NOMO-1 treated with dmso at 0.1 percent for 144 hours (cell line): ENCODE data around the gene SEPTIN6.
A peak's percentile ranks its signal among the peaks of the same experiment; 100 is the strongest.
"Not testable (repeated sequence)": the region's sequence is repeated elsewhere in the genome, so short reads cannot be mapped to it uniquely, and the experiment has no call there.

Source experiments
- DNase-seq: peaks from one replicate; lab custom pipeline; 2025; ENCODE audit not compliant: unreplicated experiment; lab: John Stamatoyannopoulos, UW

The SEPTIN6 gene

DNA sequence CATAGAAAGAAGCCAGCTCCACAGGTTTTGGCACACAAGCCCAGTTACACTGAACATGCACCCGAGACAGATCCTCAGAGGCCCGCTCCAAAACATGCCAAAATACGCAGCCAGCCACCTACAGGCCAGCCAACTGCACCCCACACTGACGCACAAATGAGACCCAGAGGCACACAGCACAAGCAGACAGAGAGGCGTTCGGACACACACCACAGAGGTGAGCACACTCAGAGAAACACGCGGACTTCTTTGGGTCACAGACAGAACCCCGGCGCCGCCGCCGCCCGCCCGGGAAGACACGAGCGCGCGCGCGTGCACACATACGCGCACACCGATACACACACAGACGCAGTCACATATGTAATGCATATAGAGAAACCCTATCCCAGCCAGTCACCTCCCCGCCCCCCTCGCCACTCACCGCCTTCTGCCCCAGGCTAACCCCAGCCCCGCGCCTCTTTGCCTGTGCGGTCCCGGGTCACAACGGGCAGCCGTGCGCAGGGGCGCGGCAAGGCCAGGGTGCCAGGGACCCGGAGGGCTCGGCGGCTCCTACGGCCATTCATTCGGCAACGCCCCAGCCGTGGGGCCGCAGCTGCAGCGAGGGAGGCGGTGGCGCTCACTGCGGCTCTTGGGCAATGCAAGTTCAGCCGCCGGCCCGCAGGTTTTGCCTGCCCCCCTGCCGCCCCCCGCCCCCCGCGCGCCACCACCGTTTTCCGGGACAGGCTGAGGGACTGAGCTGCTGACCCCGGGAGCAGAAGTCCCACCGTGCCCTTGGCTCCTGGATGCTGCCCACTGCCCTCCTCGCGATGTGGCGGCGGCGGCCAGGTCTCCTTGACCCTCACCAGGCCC lies 553 bp downstream of the SEPTIN6 start:
- DNase-seq: no peak

DNA sequence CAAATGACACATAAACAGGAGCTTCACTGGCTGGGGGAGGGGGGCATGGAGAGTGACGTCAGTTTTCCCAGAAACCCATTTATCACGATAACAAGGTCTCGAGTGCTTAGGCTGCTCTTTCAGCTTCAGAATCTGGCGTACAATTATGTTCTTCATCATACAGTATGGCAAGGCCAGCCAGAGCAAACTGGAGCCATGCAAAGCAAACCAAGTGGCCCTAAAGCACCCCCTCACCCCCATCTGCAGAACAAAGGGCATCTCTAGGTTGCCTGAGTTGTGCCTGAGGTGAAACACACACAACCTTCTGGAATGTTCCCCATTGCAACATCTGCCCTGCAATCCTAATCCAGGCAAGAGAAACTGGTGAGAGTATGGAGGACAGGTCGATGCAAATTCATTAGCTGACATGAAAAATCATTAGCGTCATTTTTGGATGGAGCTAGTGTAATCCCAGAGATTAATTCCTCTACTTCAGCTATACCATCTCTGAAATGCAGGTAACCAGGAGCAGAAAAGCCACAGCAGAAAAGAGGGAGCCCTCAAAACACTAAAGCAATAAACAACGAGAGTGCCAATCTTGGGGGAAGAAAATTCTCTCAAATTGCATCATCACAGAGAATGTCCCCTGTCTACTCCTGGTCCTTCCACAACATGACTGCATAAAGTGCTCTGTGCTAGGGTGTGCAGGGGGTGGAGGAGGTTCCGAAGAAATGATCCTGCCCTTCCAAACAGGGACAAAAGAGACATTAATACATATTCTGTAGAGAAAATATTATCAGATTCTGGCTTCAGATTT lies 1.8 kb downstream of the SEPTIN6 start:
- DNase-seq: no peak

DNA sequence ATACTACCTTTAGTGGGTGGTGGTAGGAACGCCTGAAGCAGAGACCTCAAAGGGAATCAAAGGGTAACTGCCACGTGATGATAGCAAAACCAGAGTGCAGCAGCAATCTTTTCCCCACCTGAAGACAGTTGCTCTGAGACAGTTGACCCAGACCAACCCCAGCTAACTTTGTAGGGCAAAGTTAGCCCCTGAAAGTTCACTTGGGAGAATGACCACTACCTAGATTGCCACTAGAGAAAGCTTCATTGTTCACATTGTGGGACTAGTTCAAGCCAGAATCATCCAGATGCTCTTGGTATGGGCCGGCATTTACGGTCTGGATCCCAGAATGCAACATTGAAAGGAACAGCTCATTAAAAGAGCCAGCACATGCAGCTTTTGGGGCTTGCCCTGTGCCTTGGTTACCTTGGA lies 4.1 kb downstream of the SEPTIN6 start:
- DNase-seq: no peak

DNA sequence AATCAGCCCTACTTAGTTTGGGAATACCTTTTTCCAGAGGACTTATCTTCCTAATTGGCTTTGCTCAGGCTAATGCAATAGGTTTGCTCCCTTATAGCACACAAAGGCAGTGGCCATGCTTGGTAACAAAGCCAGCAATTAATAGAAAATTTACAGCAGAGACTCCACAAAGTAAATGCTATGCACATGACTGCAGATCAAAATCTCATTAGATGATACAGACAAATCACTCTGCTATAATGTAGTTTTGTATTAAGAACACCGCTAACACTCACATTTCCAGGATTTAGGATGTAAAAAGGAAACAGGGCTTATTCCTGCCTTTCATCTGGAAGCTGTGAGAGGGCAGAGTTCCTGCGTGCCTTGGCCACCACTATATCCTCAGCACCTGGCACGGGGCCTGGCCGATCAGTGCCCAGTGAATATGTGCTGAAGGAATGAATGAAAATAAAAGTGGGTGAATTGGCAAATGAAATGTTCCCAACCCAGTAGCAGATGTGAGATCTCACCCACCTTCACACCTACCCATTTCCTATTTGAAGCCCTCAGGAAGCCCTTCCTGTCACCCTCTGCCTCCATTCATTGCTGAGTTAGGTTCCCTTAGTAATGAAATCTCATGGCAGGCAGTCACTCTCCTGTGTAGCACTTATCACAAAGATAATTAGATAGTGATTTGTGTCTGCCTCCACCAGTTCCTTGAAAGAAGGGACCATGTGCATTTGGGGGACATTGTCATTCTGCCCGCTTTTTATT lies 5.1 kb downstream of the SEPTIN6 start:
- no peak for DNase-seq

DNA sequence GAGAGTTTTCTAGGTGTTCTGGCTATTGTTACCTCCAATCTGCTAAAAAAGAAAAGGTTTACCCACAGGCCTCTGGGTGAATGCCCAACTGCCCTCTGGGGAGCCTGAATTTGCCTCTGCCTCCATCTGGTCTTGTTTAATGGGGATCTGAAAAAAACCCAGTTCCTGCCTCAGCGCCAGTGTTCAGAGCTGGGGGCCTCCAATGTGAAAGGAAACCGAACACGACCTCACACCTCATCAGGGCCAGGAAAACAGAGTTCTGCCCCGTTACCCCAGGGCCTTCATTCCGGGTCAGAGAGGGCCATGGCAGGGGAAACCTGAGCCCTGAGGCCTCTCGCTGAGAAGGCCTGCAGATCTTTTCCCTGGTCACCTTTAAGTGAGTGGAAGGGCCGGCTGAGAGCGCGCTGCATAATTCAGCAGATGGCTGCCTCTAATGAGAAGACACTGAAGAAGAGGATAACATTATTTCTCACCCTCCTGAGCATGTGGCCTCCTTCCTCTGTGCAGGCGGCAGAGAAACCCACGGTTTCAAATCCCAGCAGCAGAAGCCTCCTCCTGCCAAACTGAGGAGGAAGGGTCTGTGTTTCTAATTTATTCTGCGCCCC lies 6.8 kb downstream of the SEPTIN6 start:
- no peak for DNase-seq

DNA sequence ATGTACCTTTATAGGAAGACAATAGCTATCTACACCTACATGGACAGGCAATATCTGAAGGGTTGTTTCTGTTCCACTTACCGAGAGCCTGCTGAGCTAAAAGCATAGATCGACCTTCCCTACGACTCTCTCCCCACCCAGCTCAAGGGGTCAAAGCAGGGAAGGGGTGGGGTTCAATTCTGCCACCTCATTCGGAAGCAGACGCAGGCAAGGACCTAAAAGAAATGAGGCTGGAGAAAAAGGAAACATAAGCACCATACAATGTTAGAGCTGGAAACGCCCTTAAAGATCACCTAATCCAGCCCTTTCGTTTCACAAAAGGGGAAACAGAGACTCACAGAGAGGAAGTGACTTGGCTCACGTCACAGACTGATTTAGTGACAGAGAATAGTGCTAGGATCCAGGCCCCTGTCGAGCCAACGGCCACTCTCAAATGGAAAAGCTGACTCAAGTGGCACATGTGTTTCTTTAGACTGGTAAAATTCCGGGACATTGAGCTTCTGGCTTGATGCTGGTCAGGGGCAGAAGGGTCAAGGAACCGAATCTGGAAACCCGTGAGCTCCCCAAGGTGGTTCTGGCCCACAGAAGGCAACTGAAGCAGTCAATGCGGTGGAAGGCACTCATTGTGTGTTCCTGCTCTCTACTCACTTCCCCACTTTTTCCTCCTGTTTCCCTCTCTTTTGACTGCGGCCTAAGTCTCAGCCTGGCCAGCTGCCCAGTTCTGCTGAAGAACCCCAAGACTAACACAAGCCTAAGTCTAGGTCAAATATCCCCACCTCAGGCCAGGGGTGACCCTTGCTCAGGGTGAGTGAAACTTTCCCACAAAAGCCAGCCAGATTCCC lies 7.5 kb downstream of the SEPTIN6 start:
- peak; percentile 92 for DNase-seq

DNA sequence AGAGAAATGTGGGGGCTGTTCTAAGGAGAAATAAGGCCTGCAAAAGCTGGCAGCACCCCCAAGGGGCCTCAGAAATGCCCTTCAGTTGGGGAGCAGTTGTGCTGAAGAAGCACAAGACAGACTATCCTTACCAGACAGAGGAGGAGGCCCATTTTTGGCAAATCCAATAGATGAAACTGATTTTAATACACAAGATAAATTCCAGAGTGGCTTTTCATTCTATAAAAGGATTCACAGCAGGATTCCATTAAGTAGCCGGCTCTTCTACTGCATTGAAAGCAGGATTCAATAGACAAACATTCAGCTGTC lies 8.1 kb downstream of the SEPTIN6 start:
- DNase-seq: no peak

DNA sequence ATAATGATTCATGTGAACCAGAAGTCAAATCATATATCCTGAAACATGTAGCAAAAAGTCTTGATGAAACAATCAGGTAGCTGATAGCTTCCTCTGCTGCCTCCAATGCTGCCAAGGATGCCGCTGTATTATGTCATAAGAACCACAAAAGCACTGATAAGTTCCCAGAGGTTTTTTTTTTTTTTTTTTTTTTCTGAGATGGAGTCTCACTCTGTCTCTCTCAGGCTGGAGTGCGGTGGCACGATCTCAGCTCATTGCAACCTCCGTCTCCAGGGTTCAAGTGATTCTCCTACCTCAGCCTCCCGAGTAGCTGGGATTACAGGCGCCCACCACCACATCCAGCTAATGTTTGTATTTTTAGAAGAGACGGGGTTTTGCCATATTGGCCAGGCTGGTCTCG lies 8.7 kb downstream of the SEPTIN6 start:
- not testable (repeated sequence) for DNase-seq

DNA sequence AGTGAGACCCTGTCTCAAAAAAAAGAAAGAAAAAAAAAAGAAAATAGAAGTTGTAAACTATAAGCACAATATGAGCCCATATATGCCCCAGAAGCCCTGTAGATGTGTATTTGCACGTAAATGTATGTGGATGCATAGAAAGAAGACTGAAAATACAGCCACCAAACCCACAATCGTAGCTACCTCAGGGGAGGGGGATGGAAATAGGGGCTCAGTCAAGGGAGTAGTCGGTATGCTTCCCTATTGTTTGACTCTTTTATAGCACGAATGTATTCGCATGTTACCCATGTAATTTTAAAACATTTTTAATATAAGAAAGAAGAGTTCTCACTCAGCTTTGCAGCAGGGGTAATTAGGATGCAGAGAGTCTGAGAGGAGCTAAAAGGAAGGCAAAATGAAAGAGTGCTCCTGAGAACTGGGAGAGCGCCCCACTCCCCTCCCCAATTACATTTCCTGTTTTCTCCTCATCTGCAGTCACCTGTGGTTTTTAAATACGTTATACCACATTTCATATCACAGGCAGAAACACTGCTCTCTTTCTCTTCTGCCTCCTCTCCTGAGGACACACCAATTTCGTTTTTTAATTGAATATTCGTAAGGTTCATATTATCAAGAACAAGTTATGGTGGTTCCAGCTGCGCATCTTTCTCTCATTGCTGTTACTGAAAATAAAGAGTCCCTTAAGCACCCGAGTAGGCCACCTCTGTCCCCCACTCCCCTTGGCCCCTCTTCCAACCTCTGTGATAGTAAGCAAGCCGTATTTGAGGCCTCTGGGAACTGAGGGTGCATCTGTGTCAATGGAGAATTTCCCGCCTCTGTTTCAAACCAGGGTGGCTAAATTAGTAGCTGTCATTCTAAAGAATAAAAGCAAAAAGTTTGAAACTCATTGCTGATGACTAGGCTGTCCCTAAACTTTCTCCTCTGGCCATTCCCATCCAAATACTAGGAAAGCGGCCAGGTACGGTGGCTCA lies 10.7 kb downstream of the SEPTIN6 start:
- DNase-seq: no peak

DNA sequence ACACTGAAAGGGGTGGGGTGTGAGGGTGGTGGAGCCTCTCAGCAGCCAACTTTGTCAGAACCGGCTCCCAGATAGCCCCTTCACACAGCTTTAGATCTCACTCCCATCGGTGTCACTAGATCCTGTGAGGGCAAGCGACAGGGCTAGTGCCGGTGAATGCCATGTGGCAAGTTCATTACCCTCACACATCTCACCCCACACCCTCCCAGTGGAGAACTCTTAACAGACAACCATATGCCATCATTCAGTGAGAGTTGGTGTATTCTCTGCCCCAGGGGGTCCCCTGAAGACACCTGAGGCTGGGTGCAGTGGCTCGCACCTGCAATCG lies 15.3 kb downstream of the SEPTIN6 start:
- no peak for DNase-seq

DNA sequence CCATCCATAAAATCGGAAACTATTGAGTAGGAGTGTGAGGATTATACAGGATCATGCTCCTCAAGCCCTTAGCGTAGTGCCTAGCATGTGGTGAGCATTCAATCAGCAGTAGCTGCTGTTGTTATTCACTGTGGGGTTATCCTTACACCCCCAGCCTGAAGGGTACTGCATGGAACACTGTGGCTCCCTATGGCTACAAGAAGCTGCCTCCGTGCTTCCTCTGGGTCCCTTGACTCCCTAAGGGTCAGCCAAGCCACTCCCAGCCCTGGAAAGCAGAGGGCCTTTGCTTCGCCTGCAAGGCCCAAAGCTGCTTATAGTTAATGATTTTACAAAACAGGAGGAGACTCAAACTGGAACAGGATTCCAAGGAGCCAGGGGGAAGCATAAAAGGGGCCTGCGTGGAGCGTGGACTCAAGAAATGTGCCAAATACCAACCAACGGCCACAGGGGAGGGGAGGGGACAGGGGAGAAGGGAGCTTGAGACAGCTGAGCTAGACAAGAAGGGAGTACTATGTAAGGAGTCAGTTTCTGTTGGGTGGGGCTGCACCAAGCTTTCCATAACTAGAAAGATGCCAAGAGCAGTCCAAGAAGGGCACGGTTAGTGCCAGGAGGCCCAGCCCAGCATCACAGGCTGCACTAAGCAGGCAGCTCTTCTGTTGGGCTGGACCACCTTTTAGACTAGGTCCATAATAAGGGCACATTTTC lies 15.9 kb downstream of the SEPTIN6 start:
- DNase-seq: no peak

DNA sequence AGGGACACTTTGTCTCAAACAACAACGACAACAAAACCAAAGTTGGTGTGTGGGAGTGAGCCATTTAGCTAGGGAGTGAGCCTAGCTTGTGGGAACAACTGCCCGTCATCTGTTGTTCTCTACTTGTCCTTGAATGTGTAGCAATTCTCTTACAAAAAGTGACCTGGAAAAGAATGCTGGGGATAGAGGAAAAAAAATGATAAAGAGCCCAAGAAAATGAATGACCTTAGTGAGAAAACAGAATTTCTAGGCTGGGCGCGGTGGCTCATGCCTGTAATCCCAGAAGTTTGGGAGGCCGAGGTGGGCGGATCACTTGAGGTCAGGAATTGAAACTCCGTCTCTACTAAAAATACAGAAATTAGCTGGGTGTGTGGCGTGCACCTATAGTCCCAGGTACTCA lies 19.6 kb downstream of the SEPTIN6 start:
- DNase-seq: no peak

DNA sequence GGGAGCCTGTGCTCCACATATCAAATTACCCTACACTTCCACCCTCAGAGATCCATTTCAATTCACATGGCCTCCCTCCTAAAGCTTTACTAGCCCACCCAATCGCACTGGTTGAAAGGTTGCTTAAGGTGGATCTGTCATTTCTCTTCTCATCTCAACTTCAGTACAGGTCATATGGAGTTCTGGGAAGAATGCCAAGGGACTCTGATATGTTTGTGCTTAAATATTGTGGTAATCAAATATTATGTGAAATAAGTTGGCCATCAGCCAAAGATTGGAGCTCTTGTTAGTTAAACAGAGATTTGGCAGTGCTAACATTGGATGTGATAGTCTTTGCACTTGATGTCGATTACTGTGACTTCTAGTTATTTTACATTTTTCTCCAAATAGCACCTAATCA lies 20.5 kb downstream of the SEPTIN6 start:
- no peak for DNase-seq

DNA sequence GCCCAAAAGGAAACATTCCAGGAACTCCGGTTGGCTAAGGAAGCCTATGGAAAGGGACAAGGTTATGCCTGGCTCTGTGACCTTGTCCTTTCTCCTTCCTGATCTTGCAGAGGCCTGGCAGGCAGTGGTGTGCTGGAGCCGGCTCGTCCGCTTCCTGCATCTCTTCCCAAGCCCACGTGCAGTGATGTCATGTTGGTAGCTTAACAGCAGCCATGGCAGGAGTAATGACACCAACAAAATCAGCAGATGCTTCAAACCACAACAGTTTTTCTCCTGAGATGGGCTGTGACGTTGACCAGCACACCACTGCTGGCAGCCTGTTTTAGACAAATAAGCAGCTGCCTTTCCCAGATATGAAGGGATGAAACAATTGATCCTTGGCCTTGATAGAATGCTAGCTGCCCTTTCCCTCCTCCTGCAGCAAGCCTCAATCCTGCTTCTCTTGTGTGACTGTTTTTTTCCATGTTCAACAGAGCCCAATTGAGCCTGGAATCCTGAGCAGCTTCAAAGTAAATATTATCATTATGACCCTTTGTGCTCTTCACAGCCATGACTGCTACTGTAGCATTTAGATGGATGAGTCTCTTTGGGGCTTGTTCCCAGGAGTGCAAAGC lies 23.4 kb downstream of the SEPTIN6 start:
- no peak for DNase-seq

DNA sequence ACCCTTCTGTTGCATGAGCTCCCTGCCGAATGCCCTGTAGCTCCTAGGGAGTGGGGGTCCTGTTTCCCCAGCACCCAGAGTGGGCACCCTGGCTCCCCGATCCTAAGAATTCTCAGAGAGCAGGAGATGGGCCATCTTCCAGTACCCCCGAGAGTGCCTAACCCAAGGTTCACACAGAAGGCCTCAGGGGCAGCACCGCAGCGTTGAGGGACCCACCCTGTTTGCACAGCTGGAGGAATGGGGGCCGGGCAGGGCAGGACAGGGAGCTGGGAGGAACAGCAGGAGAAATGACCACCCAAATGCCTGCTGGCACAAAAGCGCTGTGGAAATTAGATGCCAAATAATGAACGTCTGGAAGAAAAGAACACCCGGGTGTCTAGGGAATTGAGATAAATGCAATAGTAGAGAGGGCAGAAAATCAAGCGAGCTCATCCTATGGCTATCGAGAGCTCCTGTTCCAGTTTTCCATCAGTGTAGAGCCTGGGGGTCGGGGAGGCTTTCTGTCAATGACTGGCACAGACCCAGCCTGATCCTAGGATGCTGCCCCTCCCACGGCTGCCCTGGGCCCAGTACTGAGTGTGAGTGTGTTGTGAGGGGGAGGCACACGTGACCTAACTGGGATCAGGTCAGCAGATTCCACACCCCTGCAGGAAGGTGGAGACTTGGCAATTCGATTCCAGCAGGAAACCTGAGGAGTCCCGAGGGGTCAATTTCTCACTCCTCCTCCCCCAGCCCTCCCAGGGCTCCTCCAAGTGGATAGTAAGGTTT lies 25.7 kb downstream of the SEPTIN6 start:
- DNase-seq: no peak

DNA sequence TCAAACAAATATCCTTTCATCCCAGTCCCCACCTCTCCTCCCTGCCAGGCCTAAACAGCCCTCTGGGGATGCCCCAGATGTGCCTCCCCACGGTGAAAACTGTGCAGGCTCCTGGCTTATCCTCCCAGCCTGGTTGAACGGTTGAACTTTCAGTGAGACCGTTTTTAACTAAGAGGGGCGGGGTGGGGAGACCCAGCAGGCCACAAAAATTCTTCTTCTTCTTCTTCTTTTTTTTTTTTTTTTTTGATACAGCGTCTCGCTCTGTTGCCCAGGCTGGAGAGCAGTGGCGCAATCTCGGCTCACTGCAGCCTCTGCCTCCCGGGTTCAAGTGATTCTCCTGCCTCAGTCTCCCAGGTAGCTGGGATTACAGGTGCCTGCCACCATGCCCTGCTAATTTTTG lies 28.1 kb downstream of the SEPTIN6 start:
- DNase-seq: not testable (repeated sequence)

DNA sequence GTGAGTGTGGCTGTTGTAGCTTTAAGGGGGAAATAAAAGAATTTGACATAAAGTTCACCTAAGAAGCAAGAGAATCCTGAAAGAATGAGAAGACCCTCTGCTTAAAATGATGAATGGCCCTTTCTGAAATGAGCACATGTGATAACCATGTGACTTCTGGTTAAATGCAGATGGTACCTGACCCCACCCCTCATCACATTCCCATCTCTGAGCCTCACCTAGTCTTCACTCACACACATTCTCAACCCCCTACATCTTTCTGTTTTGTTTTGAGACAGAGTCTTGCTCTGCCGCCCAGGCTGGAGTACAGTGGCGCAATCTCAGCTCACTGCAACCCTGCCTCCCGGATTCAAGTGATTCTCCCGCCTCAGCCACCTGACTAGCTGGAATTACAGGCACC lies 31.5 kb downstream of the SEPTIN6 start:
- no peak for DNase-seq

DNA sequence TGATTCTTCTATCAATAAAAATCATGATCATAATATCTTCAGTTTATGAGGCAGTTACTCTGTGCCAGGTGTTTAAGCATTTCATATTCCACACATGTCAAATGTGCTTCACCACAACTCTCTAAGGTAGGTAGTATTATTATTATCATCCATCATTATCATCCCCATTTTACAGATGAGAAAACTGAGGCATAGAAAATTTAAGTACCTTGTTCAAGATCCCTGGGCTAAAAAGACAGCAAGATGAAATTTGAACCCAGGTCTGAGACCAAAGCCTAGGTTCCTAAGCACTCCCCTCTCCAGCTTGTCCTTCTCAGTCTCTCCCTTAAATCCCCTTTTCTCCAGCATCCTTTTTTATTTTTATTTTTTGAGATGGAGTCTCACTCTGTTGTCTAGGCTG lies 33.4 kb downstream of the SEPTIN6 start:
- DNase-seq: no peak
